Measurements from ENCODE around the gene ZBTB47.

Gene ZBTB47

DNA sequence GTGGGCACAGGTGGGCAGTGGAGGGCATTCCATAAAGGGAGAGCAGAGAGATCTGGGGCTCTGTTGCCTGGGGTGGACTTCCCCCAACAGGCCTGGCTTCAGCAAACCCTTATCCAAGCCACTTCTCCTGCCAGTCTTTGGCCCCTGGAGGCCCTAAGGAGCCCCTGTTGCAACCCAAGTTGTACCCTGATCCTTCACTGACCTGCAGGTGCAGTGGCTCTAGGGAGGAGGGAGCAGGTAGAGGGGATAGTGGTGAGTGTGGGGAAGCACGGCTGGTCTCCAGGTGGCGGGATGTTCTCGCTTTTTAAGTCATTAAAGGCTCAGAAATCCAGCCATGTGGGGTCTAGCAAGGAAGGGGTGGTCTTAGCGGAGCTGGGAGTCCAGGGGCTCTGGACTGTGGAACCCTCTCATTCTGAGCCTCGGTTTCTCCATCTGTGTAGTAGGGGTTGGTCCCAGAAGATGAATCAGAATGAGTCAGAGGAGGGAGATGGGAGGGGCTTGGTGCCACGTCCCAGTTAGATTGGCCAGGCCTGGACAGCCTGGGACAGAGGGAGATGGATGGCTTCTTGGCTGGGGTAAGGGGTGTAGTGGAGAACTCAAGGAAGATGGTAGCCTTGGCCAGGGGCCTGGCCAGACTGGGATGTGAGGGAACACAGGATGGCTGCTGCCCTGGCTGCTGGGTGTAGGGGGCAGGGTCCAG is 2.6 kb downstream of the ZBTB47 start:
- TF ChIP-seq JUND (IDR thresholded peaks at IDR 0.05; ENCODE audit: low read depth) = no peak
- in situ Hi-C loops (cut with HindIII; ENCODE audit: low pct_unique_long_range_greater_than_20kb, low sequenced_read_pairs) = no loop called here
- DNase-seq (ENCODE audit: low read depth in 1 of 2, low spot score in 1 of 2) = no peak

- no peak for DNase-seq (ENCODE audit: low read depth in 1 of 2, low spot score in 1 of 2)
- no peak for TF ChIP-seq JUND (IDR thresholded peaks at IDR 0.05; ENCODE audit: low read depth)
- in situ Hi-C loops (cut with HindIII; ENCODE audit: low pct_unique_long_range_greater_than_20kb, low sequenced_read_pairs) = no loop called here
Observed at GRCh38 chr3:42656680-42657610, 3.4 kb downstream of the ZBTB47 start.

DNA sequence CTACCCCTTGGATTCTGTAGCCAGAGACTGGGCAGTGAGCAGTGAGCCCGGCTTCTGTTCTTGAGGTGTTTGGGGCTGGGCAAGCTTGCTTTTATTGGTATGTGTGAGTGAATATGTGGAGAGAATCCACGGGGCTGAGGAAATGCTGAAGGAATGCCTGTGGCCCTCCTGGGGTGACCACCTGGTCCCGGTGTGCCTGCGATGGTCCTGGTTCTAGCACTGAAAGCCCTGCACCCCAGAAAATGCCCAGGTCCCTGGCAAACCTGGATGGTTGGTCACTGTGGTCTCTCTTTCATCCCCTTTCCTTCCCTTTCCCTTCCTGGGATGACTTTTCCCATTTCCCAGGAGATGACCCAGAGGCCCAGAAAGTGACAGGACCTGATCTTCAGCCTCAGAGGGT is 4.2 kb downstream of the ZBTB47 start:
- no peak for TF ChIP-seq JUND (IDR thresholded peaks at IDR 0.05; ENCODE audit: low read depth)
- DNase-seq (ENCODE audit: low read depth in 1 of 2, low spot score in 1 of 2) = no peak
- in situ Hi-C loops (cut with HindIII; ENCODE audit: low pct_unique_long_range_greater_than_20kb, low sequenced_read_pairs) = no loop called here

GRCh38 chr3:42658091-42658770 is 4.7 kb downstream of the ZBTB47 start:
- TF ChIP-seq JUND (IDR thresholded peaks at IDR 0.05; ENCODE audit: low read depth) = no peak
- no peak for DNase-seq (ENCODE audit: low read depth in 1 of 2, low spot score in 1 of 2)
- in situ Hi-C loops (cut with HindIII; ENCODE audit: low pct_unique_long_range_greater_than_20kb, low sequenced_read_pairs) = no loop called here

GRCh38 chr3:42658771-42659390 is 5.4 kb downstream of the ZBTB47 start:
- no peak for TF ChIP-seq JUND (IDR thresholded peaks at IDR 0.05; ENCODE audit: low read depth)
- in situ Hi-C loops (cut with HindIII; ENCODE audit: low pct_unique_long_range_greater_than_20kb, low sequenced_read_pairs) = no loop called here
- no peak for DNase-seq (ENCODE audit: low read depth in 1 of 2, low spot score in 1 of 2)

GRCh38 chr3:42659451-42660130 is 6.1 kb downstream of the ZBTB47 start:
- in situ Hi-C loops (cut with HindIII; ENCODE audit: low pct_unique_long_range_greater_than_20kb, low sequenced_read_pairs) = no loop called here
- DNase-seq (ENCODE audit: low read depth in 1 of 2, low spot score in 1 of 2) = peak in 1 of 2 experiments; percentile 17
- TF ChIP-seq JUND (IDR thresholded peaks at IDR 0.05; ENCODE audit: low read depth) = no peak

DNA sequence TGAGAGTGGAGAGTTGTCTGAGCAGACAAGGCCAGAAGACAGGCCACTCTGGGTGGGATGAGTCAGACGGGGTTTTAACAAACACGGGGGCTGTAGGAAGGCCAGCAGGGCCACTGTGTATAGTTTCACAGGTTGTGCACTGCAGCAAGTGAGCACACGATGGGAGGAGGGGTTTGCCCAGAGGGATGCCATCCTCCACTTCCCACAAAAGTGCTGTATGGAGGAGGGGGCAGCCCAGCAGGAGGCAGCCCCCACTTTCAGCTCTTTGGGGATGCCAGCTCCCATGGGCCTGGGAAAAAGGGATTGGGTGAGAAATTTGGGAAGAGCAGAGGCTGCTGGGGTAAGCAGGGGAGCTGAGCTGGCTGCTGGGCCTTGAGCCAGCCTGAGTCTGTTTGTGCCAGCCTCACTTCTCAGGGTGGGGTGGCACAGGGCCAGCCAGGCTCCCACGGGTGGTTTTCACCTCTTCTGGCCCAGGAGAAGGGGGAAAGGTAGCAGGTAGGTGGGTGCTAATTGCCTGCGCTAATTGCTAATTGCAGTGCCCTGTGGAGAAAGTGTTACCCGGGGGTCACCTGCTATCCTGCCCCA is 6.7 kb downstream of the ZBTB47 start:
- TF ChIP-seq JUND (IDR thresholded peaks at IDR 0.05; ENCODE audit: low read depth) = no peak
- in situ Hi-C loops (cut with HindIII; ENCODE audit: low pct_unique_long_range_greater_than_20kb, low sequenced_read_pairs) = no loop called here
- DNase-seq (ENCODE audit: low read depth in 1 of 2, low spot score in 1 of 2) = no peak

DNA sequence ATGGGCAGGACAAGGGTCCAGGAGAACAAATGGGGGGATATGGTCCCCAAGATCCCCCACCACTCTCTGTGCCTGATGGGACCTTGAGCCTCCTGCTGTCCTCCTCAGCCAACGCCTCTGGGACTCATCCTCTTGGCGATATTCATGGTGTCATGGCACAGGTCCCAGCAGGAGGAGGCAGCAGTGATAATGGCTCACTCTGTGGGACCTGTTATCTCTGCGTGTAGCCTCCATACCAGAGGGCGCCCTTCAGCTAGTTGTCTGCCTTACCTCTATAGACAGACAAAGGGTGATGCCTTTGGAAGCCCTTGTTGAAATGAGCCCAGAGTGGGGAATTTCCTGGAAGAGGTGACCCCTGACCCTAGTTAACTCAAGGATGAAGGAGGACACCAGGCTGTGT is 7.4 kb downstream of the ZBTB47 start:
- DNase-seq (ENCODE audit: low read depth in 1 of 2, low spot score in 1 of 2) = peak in 1 of 2 experiments; percentile 13
- in situ Hi-C loops (cut with HindIII; ENCODE audit: low pct_unique_long_range_greater_than_20kb, low sequenced_read_pairs) = no loop called here
- TF ChIP-seq JUND (IDR thresholded peaks at IDR 0.05; ENCODE audit: low read depth) = no peak

DNA sequence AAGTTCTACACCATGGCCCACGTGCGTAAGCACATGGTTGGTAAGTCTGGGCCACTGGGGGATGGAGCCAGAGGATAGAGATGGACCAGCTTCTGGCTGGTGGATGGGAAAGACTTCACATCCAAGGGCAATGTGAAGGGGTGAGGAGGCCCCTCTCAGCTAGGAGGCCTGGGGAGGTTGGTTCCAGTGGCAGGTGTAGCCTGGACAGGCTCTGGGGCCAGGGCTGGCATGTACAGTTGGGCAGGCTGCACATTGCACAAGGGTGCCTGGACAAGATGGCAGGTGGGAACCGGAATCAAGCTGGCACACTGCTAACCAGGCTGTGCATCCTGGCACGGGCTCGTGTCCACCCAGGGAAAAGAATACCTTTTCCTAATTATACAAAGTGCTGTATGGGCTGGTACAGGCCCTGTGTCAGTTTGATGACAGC is 8.1 kb downstream of the ZBTB47 start:
- no peak for TF ChIP-seq JUND (IDR thresholded peaks at IDR 0.05; ENCODE audit: low read depth)
- in situ Hi-C loops (cut with HindIII; ENCODE audit: low pct_unique_long_range_greater_than_20kb, low sequenced_read_pairs) = no loop called here

GRCh38 chr3:42662037-42662812 is 8.7 kb downstream of the ZBTB47 start:
- in situ Hi-C loops (cut with HindIII; ENCODE audit: low pct_unique_long_range_greater_than_20kb, low sequenced_read_pairs) = no loop called here
- no peak for DNase-seq (ENCODE audit: low read depth in 1 of 2, low spot score in 1 of 2)
- TF ChIP-seq JUND (IDR thresholded peaks at IDR 0.05; ENCODE audit: low read depth) = no peak

More for the DNA sequence above, 8.1 kb downstream of the ZBTB47 start:
- peak in 1 of 2 experiments; percentile 29 for DNase-seq (ENCODE audit: low read depth in 1 of 2, low spot score in 1 of 2)
